ENCODE data around the gene DUSP7.

DNA sequence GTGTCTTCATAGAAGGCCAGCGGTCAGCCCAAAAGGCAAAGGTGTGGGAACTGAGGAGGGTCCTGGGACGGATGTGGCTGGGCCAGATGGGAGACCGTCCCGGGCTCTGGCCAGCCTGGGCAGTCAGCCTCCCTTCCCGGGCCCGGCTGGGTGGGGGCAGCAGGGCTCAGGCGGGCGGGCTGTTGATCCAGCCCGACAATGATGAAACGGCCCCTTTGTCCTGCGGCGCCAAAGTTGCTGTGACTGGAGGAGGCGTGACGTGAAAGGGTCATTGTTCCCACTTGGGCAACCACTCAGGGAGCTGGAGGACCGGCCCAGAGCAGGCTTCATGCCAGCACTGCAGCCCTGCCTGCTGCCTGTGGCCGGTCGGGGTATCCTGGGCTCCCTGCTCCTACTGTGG lies 16.5 kb downstream of the DUSP7 start:
- TF ChIP-seq CTCF (IDR thresholded peaks at IDR 0.05; ENCODE audit: low read depth, low read length, poor library complexity, severe bottlenecking) (no peak), EZH2phosphoT487 (IDR thresholded peaks at IDR 0.05; ENCODE audit: borderline replicate concordance, low read length) (no peak)
